HCT116 (cell line): Measurements from ENCODE around the gene NIN. TPM values are rescaled to one million over a fixed set of nuclear protein-coding genes. Genes with fewer than 3 reads are reported as not detected.

Source experiments
- ATAC-seq: fragments of 200-7000 bp; cut with Tn5 transposase; 2 replicates; pipeline ENCODE4 v1.9.1; 2020; ENCODE audit warnings: mild to moderate bottlenecking, moderate library complexity
- BruUV-seq: library from RNA; stranded (reverse); fragments of 400-500 nt; replicated peaks from 2 replicates; lab custom pipeline; 2021; lab: Mats Ljungman, UMichigan
- CTCF ChIA-PET: fragments of 300-600 bp; sonication (Branson Sonifier 250); formaldehyde crosslinking; loops from one replicate; lab custom pipeline; 2021; ENCODE audit warnings: antibody characterized with exemption; lab: Charles Lee
- POLR2A ChIA-PET: fragments of 300-600, 350-600 bp; sonication (Branson Sonifier 250); formaldehyde crosslinking; loops from one replicate; lab custom pipeline; 2021; ENCODE audit warnings: antibody characterized with exemption; lab: Charles Lee
- RAD21 ChIA-PET, 2 experiments: fragments of 300-600 bp; sonication (Branson Sonifier 250); formaldehyde crosslinking; loops; one replicate each; lab custom pipeline; 2023; ENCODE audit warnings: low total read pairs in 2 of 2; ENCODE audit not compliant: uncharacterized antibody in 2 of 2, unreplicated experiment in 2 of 2, low non-redundant PET in 1 of 2; lab: Charles Lee
- DNase-seq: peaks from one replicate; pipeline ENCODE4 v3.0.0-alpha.2; 2010; ENCODE audit warnings: low read depth, low spot score
- H2AFZ ChIP-seq: fragments of 200-600 bp; shearing (Covaris generic), sonication (generic); 2 replicates; pipeline ENCODE4 v1.6.1; 2017; ENCODE audit warnings: low read depth, mixed run types, mixed read lengths, antibody characterized with exemption, low read length; ENCODE audit not compliant: poor library complexity, severe bottlenecking
- H3K27ac ChIP-seq: 2 replicates; pipeline ENCODE4 v1.5.1; 2012; ENCODE audit warnings: low read depth, low read length
- H3K27me3 ChIP-seq: fragments of 200-600 bp; sonication (generic); 2 replicates; pipeline ENCODE4 v1.6.1; 2016; ENCODE audit warnings: mixed run types, low read length, mixed read lengths; ENCODE audit not compliant: insufficient read depth
- H3K36me3 ChIP-seq, 2 experiments: fragments of 200-500 bp in 1 of 2; fragments of 200-600 bp in 1 of 2; sonication (Bioruptor generic) in 1 of 2; sonication (generic) in 1 of 2; 2 replicates each; pipeline versions ENCODE4 v1.5.1 to v1.6.1; 2014 to 2016; ENCODE audit warnings: low read length in 2 of 2, inconsistent platforms in 1 of 2, mixed read lengths in 1 of 2, mixed run types in 1 of 2; ENCODE audit not compliant: insufficient read depth in 2 of 2, control insufficient read depth in 1 of 2
- H3K4me1 ChIP-seq, 2 experiments: fragments of 200-600 bp in 1 of 2; sonication (generic) in 1 of 2; 2 replicates each; pipeline versions ENCODE4 v1.5.1 to v1.6.1; 2012 to 2017; ENCODE audit warnings: low read length in 2 of 2, inconsistent platforms in 1 of 2, mild to moderate bottlenecking in 1 of 2, mixed read lengths in 1 of 2, mixed run types in 1 of 2, moderate library complexity in 1 of 2; ENCODE audit not compliant: insufficient read depth in 2 of 2, control insufficient read depth in 1 of 2
- H3K4me2 ChIP-seq: fragments of 200-600 bp; sonication (generic); 2 replicates; pipeline ENCODE4 v1.6.1; 2017; ENCODE audit warnings: mixed run types, low read length, mixed read lengths
- H3K4me3 ChIP-seq, 2 experiments: fragments of 200-600 bp in 1 of 2; sonication (generic) in 1 of 2; replicated peaks in 1 of 2; 2 replicates each; pipeline ENCODE4 v1.5.1; 2011 to 2016; ENCODE audit warnings: low read length in 2 of 2, control low read depth in 1 of 2, low read depth in 1 of 2, mild to moderate bottlenecking in 1 of 2, mixed read lengths in 1 of 2, mixed run types in 1 of 2
- H3K79me2 ChIP-seq: fragments of 200-600 bp; sonication (generic); 2 replicates; pipeline ENCODE4 v1.6.1; 2017; ENCODE audit warnings: mild to moderate bottlenecking, mixed run types, low read length, moderate library complexity, mixed read lengths; ENCODE audit not compliant: insufficient read depth
- H3K9ac ChIP-seq: fragments of 200-600 bp; sonication (generic); 2 replicates; pipeline ENCODE4 v1.6.1; 2016; ENCODE audit warnings: low read length, mixed read lengths
- H3K9me2 ChIP-seq: fragments of 200-600 bp; sonication (generic), shearing (Covaris generic); 2 replicates; pipeline ENCODE4 v1.6.1; 2017; ENCODE audit warnings: mixed run types, mild to moderate bottlenecking, moderate library complexity; ENCODE audit not compliant: insufficient read depth
- H3K9me3 ChIP-seq, 2 experiments: fragments of 200-500 bp in 1 of 2; fragments of 200-600 bp in 1 of 2; sonication (Bioruptor generic) in 1 of 2; sonication (generic) in 1 of 2; 2 replicates each; pipeline ENCODE4 v1.6.1; 2014 to 2017; ENCODE audit warnings: low read length in 2 of 2, mixed read lengths in 2 of 2, inconsistent platforms in 1 of 2, low read depth in 1 of 2, mild to moderate bottlenecking in 1 of 2, mixed run types in 1 of 2, moderate library complexity in 1 of 2; ENCODE audit not compliant: control insufficient read depth in 1 of 2, insufficient read depth in 1 of 2
- H4K20me1 ChIP-seq: fragments of 200-600 bp; sonication (generic), shearing (Covaris generic); 2 replicates; pipeline ENCODE4 v1.6.1; 2017; ENCODE audit warnings: mixed run types, mild to moderate bottlenecking, moderate library complexity; ENCODE audit not compliant: insufficient read depth
- CEBPB ChIP-seq: IDR thresholded peaks from 2 replicates; pipeline ENCODE4 v1.6.1; 2012; ENCODE audit warnings: low read depth
- EGR1 ChIP-seq: IDR thresholded peaks from 2 replicates; pipeline ENCODE4 v1.6.1; 2012; ENCODE audit warnings: low read depth
- ELF1 ChIP-seq: IDR thresholded peaks from 2 replicates; pipeline ENCODE4 v1.6.1; 2012; ENCODE audit warnings: low read depth, borderline replicate concordance
- EZH2 ChIP-seq: fragments of 200-600 bp; sonication (generic); IDR thresholded peaks from 2 replicates; pipeline ENCODE4 v1.6.1; 2017; ENCODE audit warnings: antibody characterized with exemption, mixed run types
- SIN3A ChIP-seq: IDR thresholded peaks from 2 replicates; pipeline ENCODE4 v1.6.1; 2012; ENCODE audit warnings: low read depth
- ZNF274 ChIP-seq: fragments of 200-500 bp; sonication (Bioruptor generic); IDR thresholded peaks from 2 replicates; pipeline ENCODE4 v1.6.1; 2014; ENCODE audit warnings: mild to moderate bottlenecking, low read depth, low read length, inconsistent platforms
- intact Hi-C: fragments of 100-400 bp; cut with micrococcal nuclease; formaldehyde crosslinking; loops from 2 replicates; pipeline ENCODE4 v1.10.0; 2022
- total RNA-seq: library from RNA; stranded (reverse); gene quantifications from one replicate; pipeline ENCODE4 v1.2.1, GENCODE V29; 2021; ENCODE audit not compliant: unreplicated experiment
- TF ChIP-seq, protein P1 (sequence below): IDR thresholded peaks from 2 replicates; pipeline ENCODE4 v1.6.1; 2012; ENCODE audit warnings: low read depth
- TF ChIP-seq, protein P2 (sequence below): IDR thresholded peaks from 2 replicates; pipeline ENCODE4 v1.6.1; 2012
- TF ChIP-seq, protein P3 (sequence below), 3 experiments: fragments of 200-600 bp in 1 of 3; sonication (generic) in 1 of 3; IDR thresholded peaks in 2 of 3; conservative IDR thresholded peaks in 1 of 3; 2 replicates each; pipeline ENCODE4 v1.5.1; 2012 to 2017; ENCODE audit warnings: low read depth in 2 of 3, low read length in 2 of 3, antibody characterized with exemption in 1 of 3, borderline replicate concordance in 1 of 3, control low read depth in 1 of 3, mild to moderate bottlenecking in 1 of 3, mixed read lengths in 1 of 3, mixed run types in 1 of 3, moderate library complexity in 1 of 3; ENCODE audit not compliant: insufficient read depth in 1 of 3

The NIN gene
- total RNA-seq, 1 experiment from 2014 or later = 39.6 TPM

DNA sequence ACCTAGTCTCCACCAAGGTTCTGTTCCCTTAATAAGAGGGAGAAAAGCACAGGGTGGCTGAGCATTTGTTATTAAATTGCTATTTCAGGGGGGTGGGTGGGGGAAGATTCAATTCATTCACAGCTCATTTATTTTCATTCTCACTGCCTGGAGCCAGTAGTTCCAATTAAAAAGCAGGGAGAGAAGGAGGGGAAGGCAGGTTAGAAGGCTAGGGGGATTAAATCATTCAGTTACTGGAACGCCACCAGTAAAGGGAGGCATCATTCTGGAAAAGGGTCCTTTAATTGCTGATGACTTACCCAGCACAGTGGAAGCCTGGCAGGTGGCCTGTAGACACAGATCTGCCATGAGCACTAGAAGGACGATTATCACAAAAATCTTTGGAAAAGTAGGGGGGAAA lies 47.4 kb downstream of the NIN start (continued):
- TF ChIP-seq EGR1 (no peak), ELF1 (no peak), SIN3A (no peak)

DNA sequence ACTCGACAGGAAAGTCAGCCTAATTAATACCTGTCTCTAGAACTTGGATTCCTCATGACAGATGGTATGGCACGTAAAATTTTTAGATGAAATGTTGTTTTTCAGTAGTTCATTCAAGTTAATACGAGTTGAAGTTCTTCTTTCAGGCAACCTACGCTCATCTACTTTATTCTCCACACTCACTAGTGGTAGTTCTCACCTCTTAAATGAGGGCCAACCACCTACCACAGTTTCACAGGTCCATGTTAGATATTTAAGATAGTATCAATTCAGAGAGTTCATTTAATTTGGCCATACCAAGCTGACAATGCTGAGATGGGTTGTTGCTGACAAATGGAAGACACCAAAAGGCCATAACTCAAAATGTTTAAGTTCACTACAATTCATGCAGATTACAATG lies 50.6 kb downstream of the NIN start:
- H2AFZ ChIP-seq = no peak overlapping the region
- TF ChIP-seq EZH2 (no peak), EGR1 (no peak), CEBPB (no peak), ZNF274 (no peak)
- TF ChIP-seq, protein P1, sequence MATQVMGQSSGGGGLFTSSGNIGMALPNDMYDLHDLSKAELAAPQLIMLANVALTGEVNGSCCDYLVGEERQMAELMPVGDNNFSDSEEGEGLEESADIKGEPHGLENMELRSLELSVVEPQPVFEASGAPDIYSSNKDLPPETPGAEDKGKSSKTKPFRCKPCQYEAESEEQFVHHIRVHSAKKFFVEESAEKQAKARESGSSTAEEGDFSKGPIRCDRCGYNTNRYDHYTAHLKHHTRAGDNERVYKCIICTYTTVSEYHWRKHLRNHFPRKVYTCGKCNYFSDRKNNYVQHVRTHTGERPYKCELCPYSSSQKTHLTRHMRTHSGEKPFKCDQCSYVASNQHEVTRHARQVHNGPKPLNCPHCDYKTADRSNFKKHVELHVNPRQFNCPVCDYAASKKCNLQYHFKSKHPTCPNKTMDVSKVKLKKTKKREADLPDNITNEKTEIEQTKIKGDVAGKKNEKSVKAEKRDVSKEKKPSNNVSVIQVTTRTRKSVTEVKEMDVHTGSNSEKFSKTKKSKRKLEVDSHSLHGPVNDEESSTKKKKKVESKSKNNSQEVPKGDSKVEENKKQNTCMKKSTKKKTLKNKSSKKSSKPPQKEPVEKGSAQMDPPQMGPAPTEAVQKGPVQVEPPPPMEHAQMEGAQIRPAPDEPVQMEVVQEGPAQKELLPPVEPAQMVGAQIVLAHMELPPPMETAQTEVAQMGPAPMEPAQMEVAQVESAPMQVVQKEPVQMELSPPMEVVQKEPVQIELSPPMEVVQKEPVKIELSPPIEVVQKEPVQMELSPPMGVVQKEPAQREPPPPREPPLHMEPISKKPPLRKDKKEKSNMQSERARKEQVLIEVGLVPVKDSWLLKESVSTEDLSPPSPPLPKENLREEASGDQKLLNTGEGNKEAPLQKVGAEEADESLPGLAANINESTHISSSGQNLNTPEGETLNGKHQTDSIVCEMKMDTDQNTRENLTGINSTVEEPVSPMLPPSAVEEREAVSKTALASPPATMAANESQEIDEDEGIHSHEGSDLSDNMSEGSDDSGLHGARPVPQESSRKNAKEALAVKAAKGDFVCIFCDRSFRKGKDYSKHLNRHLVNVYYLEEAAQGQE = no peak
- TF ChIP-seq, protein P2, sequence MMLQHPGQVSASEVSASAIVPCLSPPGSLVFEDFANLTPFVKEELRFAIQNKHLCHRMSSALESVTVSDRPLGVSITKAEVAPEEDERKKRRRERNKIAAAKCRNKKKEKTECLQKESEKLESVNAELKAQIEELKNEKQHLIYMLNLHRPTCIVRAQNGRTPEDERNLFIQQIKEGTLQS = no peak
- TF ChIP-seq, protein P3, sequence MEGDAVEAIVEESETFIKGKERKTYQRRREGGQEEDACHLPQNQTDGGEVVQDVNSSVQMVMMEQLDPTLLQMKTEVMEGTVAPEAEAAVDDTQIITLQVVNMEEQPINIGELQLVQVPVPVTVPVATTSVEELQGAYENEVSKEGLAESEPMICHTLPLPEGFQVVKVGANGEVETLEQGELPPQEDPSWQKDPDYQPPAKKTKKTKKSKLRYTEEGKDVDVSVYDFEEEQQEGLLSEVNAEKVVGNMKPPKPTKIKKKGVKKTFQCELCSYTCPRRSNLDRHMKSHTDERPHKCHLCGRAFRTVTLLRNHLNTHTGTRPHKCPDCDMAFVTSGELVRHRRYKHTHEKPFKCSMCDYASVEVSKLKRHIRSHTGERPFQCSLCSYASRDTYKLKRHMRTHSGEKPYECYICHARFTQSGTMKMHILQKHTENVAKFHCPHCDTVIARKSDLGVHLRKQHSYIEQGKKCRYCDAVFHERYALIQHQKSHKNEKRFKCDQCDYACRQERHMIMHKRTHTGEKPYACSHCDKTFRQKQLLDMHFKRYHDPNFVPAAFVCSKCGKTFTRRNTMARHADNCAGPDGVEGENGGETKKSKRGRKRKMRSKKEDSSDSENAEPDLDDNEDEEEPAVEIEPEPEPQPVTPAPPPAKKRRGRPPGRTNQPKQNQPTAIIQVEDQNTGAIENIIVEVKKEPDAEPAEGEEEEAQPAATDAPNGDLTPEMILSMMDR (IDR thresholded peaks at IDR 0.05 in 2 of 3, conservative IDR thresholded peaks at IDR 0.05 in 1 of 3; ENCODE audit: borderline replicate concordance in 1 of 3, insufficient read depth in 1 of 3, low read depth in 2 of 3, low read length in 2 of 3) = no peak
- CTCF ChIA-PET = no interaction called here
- no peak for ATAC-seq
- no TSS peak for BruUV-seq
- H3K79me2 ChIP-seq = no peaks in the 10 kb centered on the region
- no peaks in the 10 kb centered on the region for H3K9me3 ChIP-seq
- POLR2A ChIA-PET = no interaction called here
- no peak for DNase-seq
- H3K4me1 ChIP-seq = peaks cover 3 to 5% of the 10 kb centered on the region in 2 experiments; a peak in 3 of 4 replicates
- H3K4me2 ChIP-seq = no peak overlapping the region
- no peak overlapping the region for H3K4me3 ChIP-seq
- H3K9me2 ChIP-seq = no peaks in the 10 kb centered on the region
- no peaks in the 10 kb centered on the region for H4K20me1 ChIP-seq
- no peak overlapping the region for H3K9ac ChIP-seq
- peaks cover 3 to 7% of the 10 kb centered on the region in 2 experiments; a peak in 3 of 4 replicates for H3K36me3 ChIP-seq
- RAD21 ChIA-PET = no interaction called here
- no peaks in the 10 kb centered on the region for H3K27me3 ChIP-seq
- H3K27ac ChIP-seq = no peak overlapping the region
- intact Hi-C loops = no loop called here
